ENCODE measurements around the gene PAGE2B.

DNA sequence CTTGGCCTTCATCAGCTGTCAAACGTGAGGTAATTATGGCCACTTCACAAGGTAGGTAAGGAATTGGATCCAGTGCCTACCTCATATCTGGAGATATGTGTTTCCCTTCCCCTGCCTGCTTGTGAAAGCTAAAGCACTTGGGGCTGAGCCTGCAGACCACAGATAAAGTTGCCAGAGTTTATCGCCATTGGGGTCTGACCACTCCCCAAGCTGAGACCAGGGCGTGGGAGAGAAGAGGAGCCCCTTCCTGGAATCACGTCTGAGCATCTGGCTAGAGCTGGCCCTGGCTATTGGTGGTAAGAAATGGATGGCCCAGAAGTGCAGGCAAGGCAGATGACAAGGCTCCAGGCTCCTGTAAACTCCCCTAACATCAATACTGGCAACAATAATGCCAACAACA is 46.8 kb upstream of the PAGE2B start:
- TF ChIP-seq, protein P1, sequence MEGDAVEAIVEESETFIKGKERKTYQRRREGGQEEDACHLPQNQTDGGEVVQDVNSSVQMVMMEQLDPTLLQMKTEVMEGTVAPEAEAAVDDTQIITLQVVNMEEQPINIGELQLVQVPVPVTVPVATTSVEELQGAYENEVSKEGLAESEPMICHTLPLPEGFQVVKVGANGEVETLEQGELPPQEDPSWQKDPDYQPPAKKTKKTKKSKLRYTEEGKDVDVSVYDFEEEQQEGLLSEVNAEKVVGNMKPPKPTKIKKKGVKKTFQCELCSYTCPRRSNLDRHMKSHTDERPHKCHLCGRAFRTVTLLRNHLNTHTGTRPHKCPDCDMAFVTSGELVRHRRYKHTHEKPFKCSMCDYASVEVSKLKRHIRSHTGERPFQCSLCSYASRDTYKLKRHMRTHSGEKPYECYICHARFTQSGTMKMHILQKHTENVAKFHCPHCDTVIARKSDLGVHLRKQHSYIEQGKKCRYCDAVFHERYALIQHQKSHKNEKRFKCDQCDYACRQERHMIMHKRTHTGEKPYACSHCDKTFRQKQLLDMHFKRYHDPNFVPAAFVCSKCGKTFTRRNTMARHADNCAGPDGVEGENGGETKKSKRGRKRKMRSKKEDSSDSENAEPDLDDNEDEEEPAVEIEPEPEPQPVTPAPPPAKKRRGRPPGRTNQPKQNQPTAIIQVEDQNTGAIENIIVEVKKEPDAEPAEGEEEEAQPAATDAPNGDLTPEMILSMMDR (IDR thresholded peaks at IDR 0.05 in 4 of 5, conservative IDR thresholded peaks at IDR 0.05 in 1 of 5) = no peak
- no peak for TF ChIP-seq POLR2A (IDR thresholded peaks at IDR 0.05)
